ENCODE measurements around the gene DPYSL4. TPM values are rescaled to one million over a fixed set of nuclear protein-coding genes. Genes with fewer than 3 reads are reported as not detected.

The DPYSL4 gene
- total RNA-seq, 2 donors from 2014 or later, result 0.27 to 0.44 TPM

DNA sequence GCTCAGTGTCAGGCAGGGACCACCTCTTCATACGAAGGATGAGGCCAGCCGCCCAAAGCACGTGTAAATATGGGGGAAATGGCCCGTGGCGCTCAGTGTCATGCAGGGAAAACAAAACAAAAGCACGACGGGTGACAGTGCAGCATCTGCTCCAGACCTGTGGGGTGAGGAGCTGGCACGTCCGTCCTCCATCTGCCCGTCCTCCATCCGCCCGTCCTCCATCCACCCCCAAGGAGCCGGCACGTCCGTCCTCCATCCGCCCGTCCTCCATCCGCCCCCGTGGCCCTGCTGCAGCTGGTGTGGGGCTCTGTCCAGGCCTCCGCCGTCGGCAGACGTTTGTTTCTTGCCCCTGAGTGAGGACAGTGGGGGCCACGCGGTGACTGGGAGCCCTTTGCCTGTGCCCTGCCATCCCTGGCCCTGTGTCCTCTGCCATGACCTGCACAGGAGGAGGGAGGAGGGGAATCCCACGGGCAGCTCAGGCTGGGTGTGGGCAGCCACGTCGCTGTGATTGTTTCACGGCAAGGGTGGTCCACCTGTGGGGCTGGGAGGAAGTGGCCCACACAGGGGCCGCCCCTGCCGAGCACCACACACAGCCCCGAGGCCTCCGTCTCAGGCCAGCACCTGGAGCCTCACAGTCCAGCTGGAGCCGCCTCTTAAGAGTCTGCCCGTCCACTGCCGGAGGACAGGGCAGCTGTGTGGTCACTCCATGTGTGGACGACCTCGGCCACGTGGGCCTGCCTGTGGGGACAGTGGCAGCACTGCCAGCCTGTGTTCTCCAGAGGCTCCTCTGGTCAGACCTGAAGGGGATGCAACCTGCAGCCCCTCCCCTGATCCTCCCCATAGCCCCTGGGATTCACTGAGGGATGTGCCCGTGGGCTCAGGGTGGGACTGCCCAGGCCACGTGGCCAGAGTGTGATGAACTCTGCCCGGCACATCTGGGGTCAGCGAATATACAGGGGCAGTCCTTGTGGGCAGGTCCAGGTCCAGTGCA is 38.2 kb upstream of the DPYSL4 start:
- H3K36me3 ChIP-seq, result no peaks in the 10 kb centered on the region
- H3K4me1 ChIP-seq, result no peaks in the 10 kb centered on the region
- TF ChIP-seq, protein P1, sequence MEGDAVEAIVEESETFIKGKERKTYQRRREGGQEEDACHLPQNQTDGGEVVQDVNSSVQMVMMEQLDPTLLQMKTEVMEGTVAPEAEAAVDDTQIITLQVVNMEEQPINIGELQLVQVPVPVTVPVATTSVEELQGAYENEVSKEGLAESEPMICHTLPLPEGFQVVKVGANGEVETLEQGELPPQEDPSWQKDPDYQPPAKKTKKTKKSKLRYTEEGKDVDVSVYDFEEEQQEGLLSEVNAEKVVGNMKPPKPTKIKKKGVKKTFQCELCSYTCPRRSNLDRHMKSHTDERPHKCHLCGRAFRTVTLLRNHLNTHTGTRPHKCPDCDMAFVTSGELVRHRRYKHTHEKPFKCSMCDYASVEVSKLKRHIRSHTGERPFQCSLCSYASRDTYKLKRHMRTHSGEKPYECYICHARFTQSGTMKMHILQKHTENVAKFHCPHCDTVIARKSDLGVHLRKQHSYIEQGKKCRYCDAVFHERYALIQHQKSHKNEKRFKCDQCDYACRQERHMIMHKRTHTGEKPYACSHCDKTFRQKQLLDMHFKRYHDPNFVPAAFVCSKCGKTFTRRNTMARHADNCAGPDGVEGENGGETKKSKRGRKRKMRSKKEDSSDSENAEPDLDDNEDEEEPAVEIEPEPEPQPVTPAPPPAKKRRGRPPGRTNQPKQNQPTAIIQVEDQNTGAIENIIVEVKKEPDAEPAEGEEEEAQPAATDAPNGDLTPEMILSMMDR (IDR thresholded peaks at IDR 0.05), result no peak
- H3K4me3 ChIP-seq, result no peak overlapping the region
- DNase-seq, result no peak
- intact Hi-C loops (cut with DNase I), result no loop called here
- H3K27ac ChIP-seq, result no peak overlapping the region
- no peaks in the 10 kb centered on the region for H3K9me3 ChIP-seq
- no peaks in the 10 kb centered on the region for H3K27me3 ChIP-seq
- no peak overlapping the region for H3K9ac ChIP-seq (ENCODE audit: low read depth in 2 of 2, low read length in 2 of 2)

DNA sequence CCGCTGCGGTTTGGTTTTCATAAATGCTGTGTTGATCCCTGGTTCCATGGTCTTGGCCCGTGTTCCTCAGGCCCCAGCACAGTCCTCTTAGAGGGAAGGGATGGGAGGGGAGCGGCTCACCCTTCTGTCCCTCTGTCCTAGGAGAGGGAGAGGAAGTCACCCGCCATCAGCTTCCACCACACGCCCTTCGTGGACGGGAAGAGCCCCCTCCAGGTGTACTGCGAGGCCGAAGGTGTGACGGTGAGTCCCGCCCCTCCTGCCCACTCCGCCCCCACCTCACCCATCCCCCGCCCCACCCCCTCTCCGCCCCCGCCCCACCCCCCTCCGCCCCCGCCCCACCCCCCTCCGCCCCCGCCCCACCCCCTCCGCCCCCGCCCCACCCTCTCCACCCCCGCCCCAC is 37.5 kb upstream of the DPYSL4 start:
- intact Hi-C loops (cut with DNase I), result no loop called here
- TF ChIP-seq, protein P1 (IDR thresholded peaks at IDR 0.05), result no peak
- no peak for DNase-seq

DNA sequence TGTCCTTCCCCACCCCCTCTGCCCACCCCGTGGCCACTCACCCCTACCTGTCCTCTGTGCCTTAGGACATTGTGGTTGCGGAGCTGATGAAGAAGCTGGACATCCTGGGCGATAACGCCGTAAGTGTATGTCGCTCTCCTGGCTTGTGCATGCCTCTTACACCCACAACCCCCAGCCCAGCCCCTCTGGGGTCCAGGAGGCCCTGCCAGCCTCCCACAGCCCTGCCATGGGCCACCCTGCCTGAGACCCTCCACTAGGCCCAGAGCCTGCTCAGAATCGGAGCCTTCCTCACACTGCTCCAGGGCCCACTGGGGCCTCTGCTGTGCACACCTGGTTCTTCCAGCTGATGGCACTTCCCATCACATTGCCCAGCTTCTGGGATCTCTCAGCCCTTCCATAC is 36.8 kb upstream of the DPYSL4 start:
- no peaks in the 10 kb centered on the region for H3K9me3 ChIP-seq
- H3K4me1 ChIP-seq, result no peaks in the 10 kb centered on the region
- no peak overlapping the region for H3K27ac ChIP-seq
- intact Hi-C loops (cut with DNase I), result no loop called here
- no peaks in the 10 kb centered on the region for H3K36me3 ChIP-seq
- H3K4me3 ChIP-seq, result no peak overlapping the region
- H3K9ac ChIP-seq (ENCODE audit: low read depth in 2 of 2, low read length in 2 of 2), result no peak overlapping the region
- TF ChIP-seq, protein P1 (IDR thresholded peaks at IDR 0.05), result no peak
- DNase-seq, result no peak
- no peaks in the 10 kb centered on the region for H3K27me3 ChIP-seq

More for the DNA sequence above, 37.5 kb upstream of the DPYSL4 start:
- Histone ChIP-seq H3K27me3 (no peaks in the 10 kb centered on the region), H3K36me3 (no peaks in the 10 kb centered on the region), H3K27ac (no peak overlapping the region), H3K9me3 (no peaks in the 10 kb centered on the region), H3K4me3 (no peak overlapping the region), H3K4me1 (no peaks in the 10 kb centered on the region), H3K9ac (ENCODE audit: low read depth in 2 of 2, low read length in 2 of 2) (no peak overlapping the region)

DNA sequence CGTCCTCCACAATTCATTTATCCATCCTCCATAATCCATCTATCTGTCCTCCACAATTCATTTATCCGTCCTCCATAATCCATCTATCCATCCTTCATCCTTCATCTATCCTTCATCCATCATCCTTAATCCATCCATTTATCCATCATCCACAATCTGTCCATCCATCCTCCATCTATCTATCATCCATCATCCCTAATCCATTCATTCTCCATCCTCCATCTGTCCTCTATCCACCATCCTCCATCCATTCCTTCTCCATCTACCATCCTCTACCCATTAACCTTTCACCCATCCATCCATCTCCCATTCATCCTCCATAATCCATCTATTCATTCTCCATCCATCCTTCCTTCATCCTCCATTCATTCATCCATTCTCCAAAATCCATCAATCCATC is 36.0 kb upstream of the DPYSL4 start:
- no peaks in the 10 kb centered on the region for H3K9me3 ChIP-seq
- H3K36me3 ChIP-seq, result no peaks in the 10 kb centered on the region
- no peak overlapping the region for H3K9ac ChIP-seq (ENCODE audit: low read depth in 2 of 2, low read length in 2 of 2)
- H3K27me3 ChIP-seq, result no peaks in the 10 kb centered on the region
- no peak overlapping the region for H3K4me3 ChIP-seq
- H3K27ac ChIP-seq, result no peak overlapping the region
- intact Hi-C loops (cut with DNase I), result no loop called here
- H3K4me1 ChIP-seq, result no peaks in the 10 kb centered on the region
- TF ChIP-seq, protein P1 (IDR thresholded peaks at IDR 0.05), result no peak
- DNase-seq, result no peak

DNA sequence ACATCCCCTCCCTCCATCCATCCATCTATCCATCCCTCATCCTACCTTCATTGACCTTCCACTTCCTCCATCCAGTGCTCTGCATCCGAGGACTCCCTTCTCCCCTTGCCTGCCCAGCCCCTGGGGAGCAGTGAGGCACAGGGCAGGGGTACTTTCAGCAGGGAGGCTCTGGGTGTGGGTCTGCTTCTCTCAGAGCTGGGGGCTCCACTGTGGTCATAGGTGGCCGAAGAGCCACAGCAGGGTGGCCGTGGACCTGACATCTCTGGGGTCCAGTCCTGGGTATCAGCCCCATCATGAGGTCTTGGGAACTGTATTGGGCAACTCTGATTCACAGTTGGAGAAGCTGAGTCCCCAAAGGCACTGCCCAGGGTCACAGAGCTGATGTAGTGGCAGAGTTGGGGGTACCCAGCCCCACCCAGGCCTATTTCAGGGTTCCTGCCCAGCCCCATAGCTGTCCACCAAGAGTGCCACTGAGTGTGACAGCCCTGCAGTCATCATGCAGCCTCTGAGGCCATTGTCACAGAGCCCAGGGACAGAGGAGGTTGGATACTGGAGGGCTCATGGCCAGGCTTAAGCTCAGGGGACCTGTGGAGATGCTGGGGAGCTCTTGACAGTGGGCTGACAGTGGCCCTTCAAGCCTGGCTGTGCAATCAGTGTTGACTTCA is 35.3 kb upstream of the DPYSL4 start:
- Histone ChIP-seq H3K27me3 (no peaks in the 10 kb centered on the region), H3K4me3 (no peak overlapping the region), H3K9ac (ENCODE audit: low read depth in 2 of 2, low read length in 2 of 2) (no peak overlapping the region), H3K27ac (no peak overlapping the region), H3K4me1 (no peaks in the 10 kb centered on the region), H3K36me3 (no peaks in the 10 kb centered on the region), H3K9me3 (no peaks in the 10 kb centered on the region)
- TF ChIP-seq, protein P1 (IDR thresholded peaks at IDR 0.05), result no peak
- no peak for DNase-seq
- intact Hi-C loops (cut with DNase I), result no loop called here

Measured in colonic mucosa (tissue), 4 donors.